ENCODE data around the gene KCNIP1.
"Not testable (repeated sequence)": the region's sequence is repeated elsewhere in the genome, so short reads cannot be mapped to it uniquely, and the experiment has no call there.

Gene KCNIP1

GRCh38 chr5:170732685-170733084 is 228.9 kb downstream of the KCNIP1 start:
- FAIRE-seq: no peak

GRCh38 chr5:170736966-170737365 is 233.1 kb downstream of the KCNIP1 start:
- FAIRE-seq: no peak
- no peak for DNase-seq (ENCODE audit: extremely low spot score, insufficient read length, low read depth)

More at GRCh38 chr5:170732685-170733084, 228.9 kb downstream of the KCNIP1 start:
- no peak for DNase-seq (ENCODE audit: extremely low spot score, insufficient read length, low read depth)

GRCh38 chr5:170737591-170737990 is 233.8 kb downstream of the KCNIP1 start:
- DNase-seq (ENCODE audit: extremely low spot score, insufficient read length, low read depth) (no peak), FAIRE-seq (no peak)

- DNase-seq (ENCODE audit: extremely low spot score, insufficient read length, low read depth): no peak
- no peak for FAIRE-seq
Measured at GRCh38 chr5:170738840-170739239, 235.0 kb downstream of the KCNIP1 start.

GRCh38 chr5:170739446-170739845 is 235.6 kb downstream of the KCNIP1 start:
- DNase-seq (ENCODE audit: extremely low spot score, insufficient read length, low read depth): no peak
- no peak for FAIRE-seq

GRCh38 chr5:170740551-170741205 is 236.9 kb downstream of the KCNIP1 start:
- DNase-seq (ENCODE audit: extremely low spot score, insufficient read length, low read depth): no peak
- FAIRE-seq: no peak

- DNase-seq (ENCODE audit: extremely low spot score, insufficient read length, low read depth): no peak
- FAIRE-seq: no peak
Measured at GRCh38 chr5:170741801-170742200, 238.0 kb downstream of the KCNIP1 start.

- FAIRE-seq: no peak
- no peak for DNase-seq (ENCODE audit: extremely low spot score, insufficient read length, low read depth)
Measured at GRCh38 chr5:170743876-170744212, 240.0 kb downstream of the KCNIP1 start.

GRCh38 chr5:170745481-170746071 is 241.8 kb downstream of the KCNIP1 start:
- no peak for FAIRE-seq
- no peak for DNase-seq (ENCODE audit: extremely low spot score, insufficient read length, low read depth)

- FAIRE-seq (no peak), DNase-seq (ENCODE audit: extremely low spot score, insufficient read length, low read depth) (no peak)
Measured at GRCh38 chr5:170746075-170746960, 242.5 kb downstream of the KCNIP1 start.

- DNase-seq (ENCODE audit: extremely low spot score, insufficient read length, low read depth) (no peak), FAIRE-seq (no peak)
Measured at GRCh38 chr5:170746961-170747340, 243.1 kb downstream of the KCNIP1 start.

GRCh38 chr5:170747357-170747756 is 243.5 kb downstream of the KCNIP1 start:
- no peak for FAIRE-seq
- DNase-seq (ENCODE audit: extremely low spot score, insufficient read length, low read depth): no peak

GRCh38 chr5:170747851-170748250 is 244.0 kb downstream of the KCNIP1 start:
- DNase-seq (ENCODE audit: extremely low spot score, insufficient read length, low read depth) (no peak), FAIRE-seq (no peak)

- FAIRE-seq: no peak
- no peak for DNase-seq (ENCODE audit: extremely low spot score, insufficient read length, low read depth)
Measured at GRCh38 chr5:170748951-170749471, 245.2 kb downstream of the KCNIP1 start.

GRCh38 chr5:170749911-170750431 is 246.2 kb downstream of the KCNIP1 start:
- DNase-seq (ENCODE audit: extremely low spot score, insufficient read length, low read depth) (no peak), FAIRE-seq (no peak)

GRCh38 chr5:170750791-170751190 is 247.0 kb downstream of the KCNIP1 start:
- DNase-seq (ENCODE audit: extremely low spot score, insufficient read length, low read depth): no peak
- no peak for FAIRE-seq

- no peak for FAIRE-seq
- no peak for DNase-seq (ENCODE audit: extremely low spot score, insufficient read length, low read depth)
Measured at GRCh38 chr5:170751631-170752030, 247.8 kb downstream of the KCNIP1 start.

GRCh38 chr5:170752257-170753215 is 248.7 kb downstream of the KCNIP1 start:
- no peak for DNase-seq (ENCODE audit: extremely low spot score, insufficient read length, low read depth)
- FAIRE-seq: no peak

GRCh38 chr5:170753311-170753710 is 249.5 kb downstream of the KCNIP1 start:
- FAIRE-seq: no peak

GRCh38 chr5:170754508-170754907 is 250.7 kb downstream of the KCNIP1 start:
- FAIRE-seq; DNase-seq (ENCODE audit: extremely low spot score, insufficient read length, low read depth): not testable (repeated sequence)

More at GRCh38 chr5:170753311-170753710, 249.5 kb downstream of the KCNIP1 start:
- DNase-seq (ENCODE audit: extremely low spot score, insufficient read length, low read depth): no peak

Measured in GM18507 (cell line).